Hepatic stellate cell (primary cell): Measurements from ENCODE around the gene GPX5.
"Not testable (repeated sequence)": the region's sequence is repeated elsewhere in the genome, so short reads cannot be mapped to it uniquely, and the experiment has no call there.

Source experiments
- DNase-seq: peaks from one replicate; pipeline ENCODE4 v3.0.0; 2011; ENCODE audit warnings: low spot score

GPX5 gene

GRCh38 chr6:28525496-28526039, at the start of gene GPX5:
TSS of gene GPX5 (plus strand) at chr6:28525881. CDS start at chr6:28526014, 133 bp downstream.
- DNase-seq: no peak

- DNase-seq: no peak
Observed at GRCh38 chr6:28478518-28478917, 47.2 kb upstream of the GPX5 start.

GRCh38 chr6:28480253-28480932, 45.3 kb upstream of the GPX5 start:
- DNase-seq: no peak

- DNase-seq: no peak
Observed at GRCh38 chr6:28485482-28485881, 40.2 kb upstream of the GPX5 start.

- DNase-seq: no peak
Observed at GRCh38 chr6:28486533-28486932, 39.1 kb upstream of the GPX5 start.

GRCh38 chr6:28486988-28487742, 38.5 kb upstream of the GPX5 start:
- DNase-seq: no peak

- no peak for DNase-seq
Observed at GRCh38 chr6:28488916-28489365, 36.7 kb upstream of the GPX5 start.

- peak; percentile 19 for DNase-seq
Observed at GRCh38 chr6:28489366-28490204, 36.1 kb upstream of the GPX5 start.

GRCh38 chr6:28490205-28490890, 35.3 kb upstream of the GPX5 start:
- no peak for DNase-seq

GRCh38 chr6:28491984-28492317, 33.7 kb upstream of the GPX5 start:
- DNase-seq: no peak

- DNase-seq: no peak
Observed at GRCh38 chr6:28496099-28496779, 29.4 kb upstream of the GPX5 start.

GRCh38 chr6:28497306-28497705, 28.4 kb upstream of the GPX5 start:
- no peak for DNase-seq

GRCh38 chr6:28497893-28498292, 27.8 kb upstream of the GPX5 start:
- DNase-seq: no peak

GRCh38 chr6:28501259-28501658, 24.4 kb upstream of the GPX5 start:
- no peak for DNase-seq

GRCh38 chr6:28502136-28502535, 23.5 kb upstream of the GPX5 start:
- not testable (repeated sequence) for DNase-seq

- DNase-seq: not testable (repeated sequence)
Observed at GRCh38 chr6:28502709-28503305, 22.9 kb upstream of the GPX5 start.

GRCh38 chr6:28505733-28506132, 19.9 kb upstream of the GPX5 start:
- DNase-seq: no peak

- no peak for DNase-seq
Observed at GRCh38 chr6:28506807-28507475, 18.7 kb upstream of the GPX5 start.

GRCh38 chr6:28511628-28512300, 13.9 kb upstream of the GPX5 start:
- no peak for DNase-seq

GRCh38 chr6:28512387-28512786, 13.3 kb upstream of the GPX5 start:
- not testable (repeated sequence) for DNase-seq
